DND-41 (cell line): ENCODE measurements around the gene OR5B3.

ENCODE experiments used
- ATAC-seq: fragments of 200-7000 bp; cut with Tn5 transposase; 3 replicates; pipeline ENCODE4 v1.9.1; 2021; ENCODE audit warnings: low read depth; ENCODE audit not compliant: insufficient read depth
- DNase-seq: peaks from one replicate; pipeline ENCODE4 v3.0.0-alpha.2; 2020
- H2AFZ ChIP-seq: 2 replicates; pipeline ENCODE4 v1.6.0; 2012; ENCODE audit warnings: low read depth, low read length
- H3K27ac ChIP-seq: 2 replicates; pipeline ENCODE4 v1.5.1; 2012; ENCODE audit warnings: low read length, inconsistent platforms
- H3K27me3 ChIP-seq: fragments of 200-600 bp; sonication (generic); 2 replicates; pipeline ENCODE4 v1.6.0; 2012; ENCODE audit warnings: low read length, mild to moderate bottlenecking, inconsistent platforms; ENCODE audit not compliant: insufficient read depth, poor library complexity
- H3K36me3 ChIP-seq: 2 replicates; pipeline ENCODE4 v1.5.1; 2012; ENCODE audit warnings: low read length, inconsistent platforms; ENCODE audit not compliant: insufficient read depth
- H3K4me1 ChIP-seq: 2 replicates; pipeline ENCODE4 v1.5.1; 2012; ENCODE audit warnings: mild to moderate bottlenecking, low read length; ENCODE audit not compliant: insufficient read depth
- H3K4me2 ChIP-seq: 2 replicates; pipeline ENCODE4 v1.6.0; 2012; ENCODE audit warnings: mild to moderate bottlenecking, moderate library complexity, low read length, inconsistent platforms; ENCODE audit not compliant: insufficient read depth
- H3K4me3 ChIP-seq, 2 experiments: fragments of 200-600 bp in 1 of 2; shearing (Covaris generic) in 1 of 2; 2 replicates each; pipeline ENCODE4 v1.5.1; 2012 to 2016; ENCODE audit warnings: inconsistent platforms in 2 of 2, low read length in 2 of 2, mild to moderate bottlenecking in 2 of 2, low read depth in 1 of 2, moderate library complexity in 1 of 2
- H3K79me2 ChIP-seq: 2 replicates; pipeline ENCODE4 v1.6.0; 2012; ENCODE audit warnings: low read length, inconsistent platforms; ENCODE audit not compliant: insufficient read depth
- H3K9ac ChIP-seq: 2 replicates; pipeline ENCODE4 v1.6.0; 2012; ENCODE audit warnings: low read depth, mild to moderate bottlenecking, inconsistent platforms, low read length, moderate library complexity
- H3K9me3 ChIP-seq: 2 replicates; pipeline ENCODE4 v1.5.1; 2012; ENCODE audit warnings: low read length, moderate library complexity, mild to moderate bottlenecking, inconsistent platforms; ENCODE audit not compliant: insufficient read depth, severe bottlenecking
- H4K20me1 ChIP-seq: 2 replicates; pipeline ENCODE4 v1.6.0; 2012; ENCODE audit warnings: low read length; ENCODE audit not compliant: insufficient read depth
- CTCF ChIP-seq: IDR thresholded peaks from 2 replicates; pipeline ENCODE4 v1.5.1; 2012; ENCODE audit warnings: borderline replicate concordance, low read length, moderate library complexity, mild to moderate bottlenecking; ENCODE audit not compliant: poor library complexity, severe bottlenecking; ENCODE audit errors: extremely low read depth
- EZH2 ChIP-seq: IDR thresholded peaks from 3 replicates; pipeline ENCODE4 v1.6.1; 2012; ENCODE audit warnings: borderline replicate concordance, low read depth, mild to moderate bottlenecking, moderate library complexity, low read length, inconsistent platforms; ENCODE audit not compliant: severe bottlenecking

OR5B3 gene

GRCh38 chr11:58406774-58407173 is at the start of gene OR5B3:
Gene OR5B3 (minus strand): TSS chr11:58406874. CDS start chr11:58403409, 3,465 bp downstream.
- H3K4me3 ChIP-seq, result no peak within 1 kb of the TSS
- H3K9me3 ChIP-seq, result no peaks in the 10 kb centered on the region
- H3K9ac ChIP-seq, result no peak within 1 kb of the TSS
- no peaks in the 10 kb centered on the region for H3K79me2 ChIP-seq
- DNase-seq (no peak), ATAC-seq (no peak)
- no peak for TF ChIP-seq CTCF
- TF ChIP-seq EZH2, result no peak
- no peaks in the 10 kb centered on the region for H3K4me1 ChIP-seq
- H4K20me1 ChIP-seq, result no peaks in the 10 kb centered on the region
- H3K27me3 ChIP-seq, result no peaks in the 10 kb centered on the region
- no peak within 1 kb of the TSS for H2AFZ ChIP-seq
- no peak within 1 kb of the TSS for H3K4me2 ChIP-seq
- no peaks in the 10 kb centered on the region for H3K36me3 ChIP-seq
- no peak within 1 kb of the TSS for H3K27ac ChIP-seq

GRCh38 chr11:58451585-58451984 is 44.9 kb upstream of the OR5B3 start:
- no peak overlapping the region for H3K9ac ChIP-seq
- H3K4me3 ChIP-seq, result no peak overlapping the region
- no peaks in the 10 kb centered on the region for H3K36me3 ChIP-seq
- no peaks in the 10 kb centered on the region for H3K79me2 ChIP-seq
- DNase-seq (peak; percentile 18), ATAC-seq (peak; percentile 75)
- H3K4me2 ChIP-seq, result no peak overlapping the region
- no peaks in the 10 kb centered on the region for H3K4me1 ChIP-seq
- H3K27me3 ChIP-seq, result no peaks in the 10 kb centered on the region
- no peak overlapping the region for H2AFZ ChIP-seq
- TF ChIP-seq EZH2, result no peak
- no peak for TF ChIP-seq CTCF
- H4K20me1 ChIP-seq, result no peaks in the 10 kb centered on the region
- no peak overlapping the region for H3K27ac ChIP-seq
- no peaks in the 10 kb centered on the region for H3K9me3 ChIP-seq

GRCh38 chr11:58446294-58446693 is 39.6 kb upstream of the OR5B3 start:
- Histone ChIP-seq H3K9me3 (no peaks in the 10 kb centered on the region), H3K9ac (no peak overlapping the region), H3K79me2 (no peaks in the 10 kb centered on the region), H3K4me3 (no peak overlapping the region), H3K27me3 (no peaks in the 10 kb centered on the region), H3K4me1 (no peaks in the 10 kb centered on the region), H3K36me3 (no peaks in the 10 kb centered on the region), H4K20me1 (no peaks in the 10 kb centered on the region), H3K27ac (no peak overlapping the region), H2AFZ (no peak overlapping the region), H3K4me2 (no peak overlapping the region)
- TF ChIP-seq EZH2 (no peak), CTCF (no peak)
- no peak for DNase-seq
- ATAC-seq, result no peak

GRCh38 chr11:58444300-58444699 is 37.6 kb upstream of the OR5B3 start:
- no peaks in the 10 kb centered on the region for H3K4me1 ChIP-seq
- ATAC-seq (no peak), DNase-seq (no peak)
- H2AFZ ChIP-seq, result no peak overlapping the region
- no peak overlapping the region for H3K27ac ChIP-seq
- no peaks in the 10 kb centered on the region for H3K27me3 ChIP-seq
- no peak for TF ChIP-seq EZH2
- no peak for TF ChIP-seq CTCF
- H3K4me2 ChIP-seq, result no peak overlapping the region
- H3K79me2 ChIP-seq, result no peaks in the 10 kb centered on the region
- H3K9ac ChIP-seq, result no peak overlapping the region
- H3K9me3 ChIP-seq, result no peaks in the 10 kb centered on the region
- no peaks in the 10 kb centered on the region for H3K36me3 ChIP-seq
- H3K4me3 ChIP-seq, result no peak overlapping the region
- no peaks in the 10 kb centered on the region for H4K20me1 ChIP-seq
